HL-60 (cell line): ENCODE results near the gene LRP6.

Source experiments
- CTCF ChIP-seq: IDR thresholded peaks from one replicate; pipeline ENCODE4 v1.5.1; 2011; ENCODE audit warnings: low read length, control low read depth, inconsistent platforms; ENCODE audit not compliant: insufficient read depth
- GABPA ChIP-seq: IDR thresholded peaks from 2 replicates; pipeline ENCODE4 v1.6.1; 2012; ENCODE audit warnings: low read depth
- POLR2AphosphoS5 ChIP-seq: IDR thresholded peaks from 2 replicates; pipeline ENCODE4 v1.6.1; 2012; ENCODE audit warnings: low read depth
- REST ChIP-seq: IDR thresholded peaks from 2 replicates; pipeline ENCODE4 v1.6.1; 2012; ENCODE audit warnings: low read depth; ENCODE audit not compliant: insufficient replicate concordance
- SPI1 ChIP-seq: IDR thresholded peaks from 2 replicates; pipeline ENCODE4 v1.6.1; 2012; ENCODE audit warnings: low read depth, mild to moderate bottlenecking, borderline replicate concordance

- TF ChIP-seq CTCF (no peak), REST (no peak), GABPA (no peak), POLR2AphosphoS5 (no peak), SPI1 (no peak)
These were observed 198.1 kb downstream of the LRP6 start for GRCh38 chr12:12068751-12069150.
